K562 (cell line): ENCODE measurements around the gene INPP4B. TPM values are rescaled to one million over a fixed set of nuclear protein-coding genes. Genes with fewer than 3 reads are reported as not detected.

Experiments used
- ATAC-seq: fragments of 200-7000 bp; cut with Tn5 transposase; 3 replicates; pipeline ENCODE4 v1.9.1; 2020; ENCODE audit warnings: moderate library complexity
- BruUV-seq: library from RNA; stranded (reverse); fragments of 400-500 nt; replicated peaks from 2 replicates; lab custom pipeline; 2021; lab: Mats Ljungman, UMichigan
- CTCF ChIA-PET: fragments of 300-600 bp; formaldehyde crosslinking; extraction: SDS; loops from one replicate; lab custom pipeline; 2021; ENCODE audit warnings: low intra/inter-chr PET ratio; lab: Yijun Ruan, JAX
- POLR2A ChIA-PET: fragments of 300-600, 350-650 bp; sonication (Branson Sonifier 250); formaldehyde crosslinking; extraction: SDS; loops from one replicate; lab custom pipeline; 2021; ENCODE audit warnings: antibody characterized with exemption, inconsistent platforms; lab: Yijun Ruan, JAX
- DNase-seq, 4 experiments: peaks; one replicate each; pipeline versions ENCODE4 v3.0.0 to v3.0.0-alpha.2; 2011 to 2018; ENCODE audit warnings: low spot score in 3 of 4, mixed read lengths in 3 of 4; ENCODE audit errors: extremely low read depth in 1 of 4
- FAIRE-seq: peaks from 2 replicates; lab custom pipeline; 2011; peaks lifted over from hg19 to GRCh38; lab: Jason Lieb, UNC
- H2AFZ ChIP-seq: 2 replicates; pipeline ENCODE4 v1.6.0; 2011; ENCODE audit warnings: low read depth, low read length, control low read depth, inconsistent platforms
- H3K27ac ChIP-seq: fragments of 200-600 bp; 3 replicates; pipeline ENCODE4 v1.8.0; 2011; ENCODE audit warnings: low read depth, mild to moderate bottlenecking, control low read depth, inconsistent platforms, low read length, moderate library complexity, mixed read lengths; ENCODE audit errors: extremely low read depth
- H3K27me3 ChIP-seq, 2 experiments: fragments of 300-600 bp in 1 of 2; 2 replicates in 1 of 2; 3 replicates in 1 of 2; pipeline versions ENCODE4 v1.6.0 to v1.8.0; 2011; ENCODE audit warnings: inconsistent platforms in 2 of 2, low read length in 2 of 2, mild to moderate bottlenecking in 1 of 2, mixed read lengths in 1 of 2, moderate library complexity in 1 of 2; ENCODE audit not compliant: control insufficient read depth in 2 of 2, insufficient read depth in 2 of 2
- H3K36me3 ChIP-seq: fragments of 300-600 bp; 3 replicates; pipeline ENCODE4 v1.8.0; 2011; ENCODE audit warnings: mild to moderate bottlenecking, low read length, inconsistent platforms; ENCODE audit not compliant: control insufficient read depth, insufficient read depth
- H3K4me1 ChIP-seq, 2 experiments: fragments of 200-600 bp in 1 of 2; replicated peaks in 1 of 2; 2 replicates in 1 of 2; 3 replicates in 1 of 2; pipeline versions ENCODE4 v1.5.1 to v1.8.0; 2011; ENCODE audit warnings: inconsistent platforms in 2 of 2, low read length in 2 of 2, mild to moderate bottlenecking in 1 of 2, mixed read lengths in 1 of 2, moderate library complexity in 1 of 2; ENCODE audit not compliant: control insufficient read depth in 2 of 2, insufficient read depth in 2 of 2
- H3K4me2 ChIP-seq: 2 replicates; pipeline ENCODE4 v1.6.1; 2011; ENCODE audit warnings: low read length, control low read depth, inconsistent platforms, mixed read lengths; ENCODE audit not compliant: insufficient read depth
- H3K4me3 ChIP-seq: fragments of 200-600 bp; sonication (generic), shearing (Covaris generic); 2 replicates; pipeline ENCODE4 v1.5.1; 2016; ENCODE audit warnings: control low read depth, inconsistent platforms
- H3K79me2 ChIP-seq: fragments of 200-600 bp; 3 replicates; pipeline ENCODE4 v1.8.0; 2011; ENCODE audit warnings: low read length, inconsistent platforms; ENCODE audit not compliant: control insufficient read depth, insufficient read depth
- H3K9ac ChIP-seq, 2 experiments: 2 replicates each; pipeline versions ENCODE4 v1.6.0 to v1.6.1; 2011; ENCODE audit warnings: low read depth in 2 of 2, low read length in 2 of 2, control low read depth in 1 of 2, inconsistent platforms in 1 of 2, mild to moderate bottlenecking in 1 of 2, mixed read lengths in 1 of 2; ENCODE audit not compliant: insufficient read depth in 1 of 2
- H3K9me1 ChIP-seq: one replicate; pipeline ENCODE4 v1.6.0; 2011; ENCODE audit warnings: inconsistent platforms, mild to moderate bottlenecking, low read length, moderate library complexity; ENCODE audit not compliant: control insufficient read depth, insufficient read depth
- H3K9me3 ChIP-seq: replicated peaks from 2 replicates; pipeline ENCODE4 v1.5.1; 2011; ENCODE audit warnings: low read depth, low read length, inconsistent platforms; ENCODE audit not compliant: control insufficient read depth, insufficient read depth
- H4K20me1 ChIP-seq: replicated peaks from 2 replicates; pipeline ENCODE4 v1.6.1; 2011; ENCODE audit warnings: low read length, inconsistent platforms, mixed read lengths; ENCODE audit not compliant: control insufficient read depth, insufficient read depth
- BCL6 ChIP-seq: fragments of 250-450 bp; sonication (Bioruptor Pico); IDR thresholded peaks from 2 replicates; pipeline ENCODE4 v1.4.0; 2020
- DPF2 ChIP-seq: fragments of 450-650 bp; IDR thresholded peaks from 2 replicates; pipeline ENCODE4 v1.6.1; 2016
- HLTF ChIP-seq: fragments of 450-650 bp; IDR thresholded peaks from 2 replicates; pipeline ENCODE4 v1.6.1; 2016
- MYBL2 ChIP-seq, 2 experiments: fragments of 450-650 bp in 1 of 2; sonication (generic) in 1 of 2; formaldehyde crosslinking in 1 of 2; IDR thresholded peaks; 2 replicates each; pipeline versions ENCODE4 v1.6.1 to v1.8.1; 2017 to 2022; ENCODE audit warnings: borderline replicate concordance in 1 of 2, inconsistent platforms in 1 of 2, low read depth in 1 of 2, mild to moderate bottlenecking in 1 of 2, missing genetic modification reagents in 1 of 2, moderate library complexity in 1 of 2
- PHB2 ChIP-seq: fragments of 450-650 bp; IDR thresholded peaks from 2 replicates; pipeline ENCODE4 v1.6.1; 2017; ENCODE audit warnings: low read depth
- SPI1 ChIP-seq: IDR thresholded peaks from 2 replicates; pipeline ENCODE4 v1.6.1; 2011; ENCODE audit warnings: low read depth, low read length, control low read depth, borderline replicate concordance
- ZNF41 ChIP-seq: fragments of 250-450 bp; sonication (Bioruptor Pico); conservative IDR thresholded peaks from 2 replicates; pipeline ENCODE4 v1.4.0; 2020; ENCODE audit warnings: mild to moderate bottlenecking
- ZNF449 ChIP-seq: fragments of 250-450 bp; sonication (Bioruptor Pico); IDR thresholded peaks from 2 replicates; pipeline ENCODE4 v1.8.0; 2022; ENCODE audit warnings: moderate library complexity, mild to moderate bottlenecking, inconsistent platforms
- WGBS: fragments of 100-300 bp; shearing (Covaris generic); methylation state at CpG from one replicate; pipeline ENCODE4 v1.1.6; 2016; ENCODE audit warnings: low coverage, mixed read lengths; ENCODE audit not compliant: insufficient coverage; ENCODE audit errors: missing lambda C conversion rate; 5-methylcytosine and 5-hydroxymethylcytosine counted together
- in situ Hi-C: fragments of 300-500 bp; cut with MboI; formaldehyde crosslinking; loops from 4 replicates; pipeline ENCODE4 v1.15.0; 2018; ENCODE audit warnings: inconsistent platforms, mixed read lengths
- intact Hi-C: fragments of 100-400 bp; cut with micrococcal nuclease; formaldehyde crosslinking; loops from 2 replicates; pipeline ENCODE4 v1.14.2; 2022
- polyA plus RNA-seq, 8 experiments: library from polyadenylated mRNA; depleted of rRNA in 4 of 8; stranded (reverse) in 5 of 8; unstranded in 3 of 8; fragments of >200 nt; fragmentation: Nextera tagmentation in 2 of 8; fragmentation: Illumina TruSeq in 1 of 8; extraction: Ambion mirVana in 2 of 8; extraction: Trizol in 1 of 8; gene quantifications; 2 replicates each; pipeline versions ENCODE4 v1.2.1 to v1.2.3, GENCODE V29; 2011 to 2014; ENCODE audit warnings: inconsistent platforms in 1 of 8, missing spikeins in 1 of 8
- total RNA-seq, 7 experiments: library from RNA; depleted of rRNA in 6 of 7; stranded (reverse); fragments of >200 nt in 6 of 7; fragmentation: Illumina TruSeq in 2 of 7; extraction: Trizol in 2 of 7; gene quantifications; 2 replicates each; pipeline versions ENCODE4 v1.2.1 to v1.2.3, GENCODE V29; 2011 to 2021; ENCODE audit warnings: low replicate concordance in 1 of 7

Gene INPP4B
- total and polyA plus RNA-seq, 9 of the 15 experiments (the other 6 are each of a cell fraction or from before 2014, with no cell fraction given) = 0.04 to 0.11 TPM; not detected in 7

- H3K9me3 ChIP-seq = no peaks in the 10 kb centered on the region
- CTCF ChIA-PET = no interaction called here
- no peak for ATAC-seq
These were observed 840.6 kb downstream of the INPP4B start for GRCh38 chr4:142005519-142005918.

More at GRCh38 chr4:142005519-142005918, 840.6 kb downstream of the INPP4B start:
- Histone ChIP-seq H3K36me3 (no peaks in the 10 kb centered on the region), H3K4me3 (no peak overlapping the region), H3K27me3 (no peaks in the 10 kb centered on the region), H3K27ac (no peak overlapping the region), H2AFZ (no peak overlapping the region), H3K9ac (no peak overlapping the region), H3K79me2 (no peaks in the 10 kb centered on the region), H3K4me2 (no peak overlapping the region), H4K20me1 (no peaks in the 10 kb centered on the region), H3K4me1 (no peaks in the 10 kb centered on the region; a peak in 1 of 5 replicates), H3K9me1 (no peaks in the 10 kb centered on the region)
- WGBS = 9% methylated on average over 1 of the region's 1 CpG
- FAIRE-seq (no peak), DNase-seq (no peak)
- TF ChIP-seq SPI1 (no peak), BCL6 (CRISPR knock-in tag) (no peak), PHB2 (no peak), DPF2 (no peak), ZNF41 (no peak), MYBL2 (IDR thresholded peaks at IDR 0.05; ENCODE audit: low read depth) (no peak), MYBL2 (CRISPR knock-in tag; IDR thresholded peaks at IDR 0.05; ENCODE audit: borderline replicate concordance) (no peak), ZNF449 (CRISPR knock-in tag) (no peak), HLTF (no peak)
- no TSS peak for BruUV-seq
- intact Hi-C loops (no loop called here), in situ Hi-C loops (no loop called here)
- POLR2A ChIA-PET = no interaction called here
